GM18507 (cell line): ENCODE data around the gene FUT8.

Source experiments
- DNase-seq: peaks from one replicate; pipeline ENCODE4 v3.0.0; 2011; ENCODE audit warnings: low read depth; ENCODE audit not compliant: insufficient read length; ENCODE audit errors: extremely low spot score
- FAIRE-seq: peaks from 2 replicates; lab custom pipeline; 2011; peaks lifted over from hg19 to GRCh38; lab: Jason Lieb, UNC

FUT8 gene

GRCh38 chr14:65412032-65412846 is at the start of gene FUT8:
Gene FUT8, plus strand, starts transcription at chr14:65412730. Its CDS starts 148,834 bp downstream, at chr14:65561564.
- FAIRE-seq (peak; percentile 91), DNase-seq (peak; percentile 71)

GRCh38 chr14:65366802-65367565 is 45.5 kb upstream of the FUT8 start:
- FAIRE-seq (no peak), DNase-seq (no peak)

DNA sequence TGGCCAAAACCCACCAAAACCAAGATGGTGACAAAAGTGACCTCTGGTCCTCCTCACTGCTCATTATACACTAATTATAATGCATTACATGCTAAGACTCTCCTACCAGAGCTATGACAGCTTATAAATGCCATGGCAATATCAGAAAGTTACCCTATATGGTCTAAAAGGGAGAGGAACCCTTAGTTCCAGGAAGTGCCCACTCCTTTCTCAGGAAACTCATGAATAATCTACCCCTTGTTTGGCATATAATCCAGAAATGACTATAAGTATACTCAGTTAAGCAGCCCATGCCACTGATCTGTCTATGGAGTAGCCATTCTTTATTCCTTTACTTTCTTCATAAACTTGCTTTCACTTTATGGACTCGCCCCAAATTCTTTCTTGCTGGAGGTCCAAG is 43.0 kb upstream of the FUT8 start:
- FAIRE-seq = no peak

GRCh38 chr14:65370801-65371248 is 41.7 kb upstream of the FUT8 start:
- DNase-seq = no peak

More for the DNA sequence above, 43.0 kb upstream of the FUT8 start:
- DNase-seq = no peak

GRCh38 chr14:65371784-65372183 is 40.7 kb upstream of the FUT8 start:
- DNase-seq (no peak), FAIRE-seq (no peak)

More at GRCh38 chr14:65370801-65371248, 41.7 kb upstream of the FUT8 start:
- peak; percentile 42 for FAIRE-seq

DNA sequence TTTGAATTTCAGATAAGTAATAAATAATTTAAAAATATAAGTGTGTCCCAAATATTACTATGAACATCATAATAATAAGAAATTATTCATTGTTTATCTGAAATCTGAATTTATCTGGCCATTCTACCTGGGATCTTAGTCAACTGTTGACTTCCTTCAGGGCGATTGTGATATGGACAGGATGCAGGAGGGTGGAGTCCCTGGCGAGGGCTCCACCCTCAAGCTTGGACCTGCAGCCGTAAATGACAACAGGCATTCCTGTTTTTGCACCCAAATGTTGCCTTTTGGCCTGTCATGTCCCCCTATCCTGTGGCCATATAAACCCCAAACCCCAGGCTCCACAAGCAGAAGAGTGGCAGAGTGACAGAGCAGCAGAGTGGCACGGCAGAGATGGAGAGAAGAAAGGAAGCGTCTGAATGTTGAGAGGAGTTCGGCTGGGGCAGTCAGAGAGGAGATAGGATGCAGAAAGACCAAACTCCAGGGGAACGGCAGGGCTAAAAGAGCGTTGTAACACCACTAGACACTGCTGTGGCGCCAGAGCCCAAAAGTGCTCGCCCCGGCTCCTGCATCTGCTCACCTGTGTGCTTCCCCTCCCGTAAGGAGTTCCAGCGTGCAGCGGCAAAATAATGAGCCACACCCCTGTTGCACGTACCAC is 39.4 kb upstream of the FUT8 start:
- DNase-seq (no peak), FAIRE-seq (no peak)

- FAIRE-seq (no peak), DNase-seq (no peak)
These were observed 38.9 kb upstream of the FUT8 start for GRCh38 chr14:65373671-65374039.

DNA sequence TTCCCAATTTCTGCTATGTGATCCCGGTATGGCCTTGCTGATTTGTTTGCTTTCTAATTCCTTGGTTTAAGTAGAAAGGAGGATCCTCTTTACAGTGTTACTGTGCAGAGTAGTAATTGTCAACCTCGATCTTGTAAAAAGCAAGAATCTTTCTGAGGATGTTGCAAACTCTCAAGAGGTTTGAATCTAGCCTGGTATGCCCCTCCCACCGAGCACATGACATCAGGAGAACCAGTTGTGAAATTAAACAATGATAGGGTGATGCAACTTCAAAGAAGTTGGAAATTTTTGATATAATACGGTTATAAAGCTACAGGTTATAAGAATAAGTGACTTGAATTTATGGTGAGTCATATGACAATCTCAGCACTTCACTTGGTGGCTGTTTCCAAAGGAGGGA is 35.0 kb upstream of the FUT8 start:
- no peak for DNase-seq
- FAIRE-seq = no peak

DNA sequence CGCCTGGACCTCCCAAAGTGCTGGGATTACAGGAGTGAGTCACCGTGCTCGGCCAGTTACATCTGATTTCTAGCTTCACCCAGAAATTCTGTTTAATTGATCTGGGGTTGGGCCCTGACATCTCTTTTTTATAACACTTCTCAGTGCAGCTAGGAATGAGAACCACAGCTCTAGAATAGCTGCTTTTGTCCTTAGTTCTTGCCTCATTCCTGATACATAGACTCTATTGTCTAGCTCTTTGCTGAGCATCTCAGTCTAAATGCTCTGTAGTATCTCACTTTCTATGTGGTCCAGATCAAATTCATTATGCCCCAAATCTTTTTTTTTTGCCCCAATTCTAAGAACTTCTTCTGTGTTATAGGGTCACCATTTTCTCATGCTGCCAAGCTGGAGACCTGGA is 29.9 kb upstream of the FUT8 start:
- FAIRE-seq (no peak), DNase-seq (no peak)

- FAIRE-seq = no peak
- no peak for DNase-seq
These were observed 25.4 kb upstream of the FUT8 start for GRCh38 chr14:65387171-65387570.

DNA sequence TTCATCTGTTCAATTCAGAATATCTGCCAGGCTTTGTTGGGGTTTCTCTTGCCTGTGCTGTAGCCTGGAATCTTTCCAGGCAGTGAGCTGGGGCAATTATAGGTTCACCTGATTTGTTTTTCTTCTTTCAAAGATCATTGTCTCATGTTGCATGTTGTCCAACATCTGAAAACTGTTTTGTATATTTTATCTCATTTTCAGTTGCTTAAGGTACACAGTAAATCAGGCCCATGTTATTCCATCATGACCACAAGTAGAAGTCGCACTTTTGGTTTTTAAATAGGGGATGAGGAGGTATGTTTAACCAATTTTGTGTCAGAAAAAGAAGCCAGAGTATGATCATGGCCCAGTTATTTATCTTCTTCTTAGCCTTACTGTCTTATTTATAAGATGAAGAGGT is 24.9 kb upstream of the FUT8 start:
- FAIRE-seq (no peak), DNase-seq (no peak)

- DNase-seq (no peak), FAIRE-seq (no peak)
These were observed 20.2 kb upstream of the FUT8 start for GRCh38 chr14:65392296-65392695.

- no peak for DNase-seq
- FAIRE-seq = no peak
These were observed 16.2 kb upstream of the FUT8 start for GRCh38 chr14:65396082-65396910.

- DNase-seq (no peak), FAIRE-seq (no peak)
These were observed 9.3 kb upstream of the FUT8 start for GRCh38 chr14:65403231-65403630.

GRCh38 chr14:65408113-65408512 is 4.4 kb upstream of the FUT8 start:
- FAIRE-seq = no peak
- no peak for DNase-seq

DNA sequence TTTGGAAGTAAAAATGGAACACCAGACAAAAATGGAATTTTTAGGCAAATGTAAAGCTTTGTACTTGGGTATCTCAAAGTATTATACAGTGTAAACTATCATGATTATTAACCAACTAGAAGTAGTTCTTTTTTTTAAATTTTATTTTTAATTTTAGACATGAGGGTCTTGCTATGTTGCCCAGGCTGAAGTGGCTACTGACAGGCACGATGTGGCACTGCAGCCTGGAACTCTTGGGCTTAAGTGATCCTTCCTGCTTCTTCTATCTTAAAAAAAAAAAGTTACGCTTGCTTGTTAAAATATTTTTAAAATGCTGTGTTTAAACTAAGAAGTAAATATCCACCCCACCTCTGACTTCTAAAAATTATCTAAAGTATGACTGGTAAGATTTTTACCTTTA is 1.9 kb upstream of the FUT8 start:
- DNase-seq = no peak
- FAIRE-seq = no peak

DNA sequence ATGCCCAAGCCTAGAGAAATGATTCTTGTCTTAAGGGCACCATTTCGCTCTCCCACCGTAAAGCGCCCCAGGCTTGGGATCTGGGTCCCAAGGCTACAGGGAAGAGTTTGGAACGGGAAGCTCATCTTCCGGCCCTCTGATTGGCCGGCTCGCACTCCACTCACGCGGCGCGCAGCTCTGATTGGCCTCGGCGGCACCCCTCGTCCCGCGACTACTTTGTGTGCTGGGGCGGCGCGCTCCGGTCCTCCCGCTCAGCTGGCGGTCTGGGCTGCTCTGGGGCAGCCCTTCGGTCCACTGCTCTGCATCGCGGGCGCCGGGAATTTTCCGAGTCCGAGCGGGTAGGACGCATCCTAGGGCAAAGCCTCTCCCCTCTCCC is 886 bp upstream of the FUT8 start:
- FAIRE-seq (peak; percentile 92), DNase-seq (peak; percentile 72)

GRCh38 chr14:65412856-65413738 is 567 bp downstream of the FUT8 start:
- FAIRE-seq (no peak), DNase-seq (no peak)

DNA sequence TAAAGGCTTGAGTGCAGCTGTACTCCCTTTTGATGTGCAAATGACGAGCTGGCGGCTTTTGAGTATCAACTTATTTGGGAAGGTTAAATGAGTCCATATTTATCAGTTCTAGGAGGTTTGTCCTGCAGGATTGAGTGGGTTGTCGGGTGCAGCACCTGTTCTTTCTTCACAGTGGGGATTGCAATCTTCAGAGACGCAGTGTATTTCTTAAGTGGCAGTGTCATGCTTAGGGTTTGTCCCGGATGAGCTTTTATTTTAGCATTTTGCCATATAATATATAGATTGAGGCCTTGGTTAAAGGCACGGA is 1.2 kb downstream of the FUT8 start:
- no peak for DNase-seq

More for the DNA sequence above, 1.2 kb downstream of the FUT8 start:
- FAIRE-seq = peak; percentile 53
